MM.1S (cell line): ENCODE measurements around the gene KSR2.
A peak's percentile ranks its signal among the peaks of the same experiment; 100 is the strongest.
"Not testable (repeated sequence)": the region's sequence is repeated elsewhere in the genome, so short reads cannot be mapped to it uniquely, and the experiment has no call there.

Source experiments
- DNase-seq: peaks from one replicate; pipeline ENCODE4 v3.0.0-alpha.2; 2015
- H2AFZ ChIP-seq: fragments of 300-600 bp; sonication (generic); 2 replicates; pipeline ENCODE4 v1.6.0; 2016; ENCODE audit warnings: antibody characterized with exemption, low read length
- H3F3A ChIP-seq: fragments of 300-600 bp; sonication (generic); 2 replicates; pipeline ENCODE4 v1.6.1; 2016; ENCODE audit warnings: mild to moderate bottlenecking, antibody characterized with exemption, low read length, moderate library complexity, mixed read lengths; ENCODE audit not compliant: insufficient read depth
- H3K27ac ChIP-seq: fragments of 300-600 bp; sonication (generic); 2 replicates; pipeline ENCODE4 v1.5.1; 2016; ENCODE audit warnings: mild to moderate bottlenecking, low read length
- H3K27me3 ChIP-seq: fragments of 300-600 bp; sonication (generic); replicated peaks from 2 replicates; pipeline ENCODE4 v1.6.0; 2016; ENCODE audit warnings: low read length; ENCODE audit not compliant: insufficient read depth
- H3K36me3 ChIP-seq: fragments of 300-600 bp; sonication (generic); replicated peaks from 2 replicates; pipeline ENCODE4 v1.6.1; 2016; ENCODE audit warnings: mild to moderate bottlenecking, low read length, mixed read lengths; ENCODE audit not compliant: insufficient read depth
- H3K4me1 ChIP-seq: fragments of 300-600 bp; sonication (generic); 2 replicates; pipeline ENCODE4 v1.6.1; 2016; ENCODE audit warnings: low read length, mixed read lengths
- H3K4me2 ChIP-seq: fragments of 300-600 bp; sonication (generic); 2 replicates; pipeline ENCODE4 v1.6.0; 2016; ENCODE audit warnings: low read depth, low read length
- H3K4me3 ChIP-seq: fragments of 300-600 bp; sonication (generic); 2 replicates; pipeline ENCODE4 v1.5.1; 2016; ENCODE audit warnings: low read length, mixed read lengths
- H3K79me2 ChIP-seq: fragments of 300-600 bp; sonication (generic); 2 replicates; pipeline ENCODE4 v1.6.1; 2016; ENCODE audit warnings: mixed run types, low read length, mixed read lengths
- H3K9ac ChIP-seq: fragments of 300-600 bp; sonication (generic); 2 replicates; pipeline ENCODE4 v1.6.1; 2016; ENCODE audit warnings: low read length, mixed read lengths
- H3K9me2 ChIP-seq: fragments of 300-600 bp; sonication (generic); replicated peaks from 2 replicates; pipeline ENCODE4 v1.6.1; 2016; ENCODE audit warnings: mild to moderate bottlenecking, low read length, mixed read lengths; ENCODE audit not compliant: insufficient read depth
- H3K9me3 ChIP-seq: fragments of 300-600 bp; sonication (generic); replicated peaks from 2 replicates; pipeline ENCODE4 v1.6.1; 2016; ENCODE audit warnings: mild to moderate bottlenecking, low read length, mixed read lengths; ENCODE audit not compliant: insufficient read depth
- H4K20me1 ChIP-seq: fragments of 300-600 bp; sonication (generic); 2 replicates; pipeline ENCODE4 v1.6.1; 2016; ENCODE audit warnings: mild to moderate bottlenecking, low read length, moderate library complexity, mixed read lengths; ENCODE audit not compliant: insufficient read depth
- EZH2 ChIP-seq: fragments of 300-600 bp; sonication (generic); optimal IDR thresholded peaks from 2 replicates; pipeline ENCODE3; 2017; ENCODE audit warnings: low read depth, mild to moderate bottlenecking, antibody characterized with exemption, low read length, mixed read lengths
- EZH2phosphoT487 ChIP-seq: fragments of 300-600 bp; sonication (generic); IDR thresholded peaks from 2 replicates; pipeline ENCODE4 v1.6.1; 2018; ENCODE audit warnings: antibody characterized with exemption, low read length
- TF ChIP-seq, protein P1 (sequence below): fragments of 300-600 bp; sonication (generic); IDR thresholded peaks from 2 replicates; pipeline ENCODE4 v1.5.1; 2016; ENCODE audit warnings: antibody characterized with exemption, low read length, mixed read lengths

The KSR2 gene

DNA sequence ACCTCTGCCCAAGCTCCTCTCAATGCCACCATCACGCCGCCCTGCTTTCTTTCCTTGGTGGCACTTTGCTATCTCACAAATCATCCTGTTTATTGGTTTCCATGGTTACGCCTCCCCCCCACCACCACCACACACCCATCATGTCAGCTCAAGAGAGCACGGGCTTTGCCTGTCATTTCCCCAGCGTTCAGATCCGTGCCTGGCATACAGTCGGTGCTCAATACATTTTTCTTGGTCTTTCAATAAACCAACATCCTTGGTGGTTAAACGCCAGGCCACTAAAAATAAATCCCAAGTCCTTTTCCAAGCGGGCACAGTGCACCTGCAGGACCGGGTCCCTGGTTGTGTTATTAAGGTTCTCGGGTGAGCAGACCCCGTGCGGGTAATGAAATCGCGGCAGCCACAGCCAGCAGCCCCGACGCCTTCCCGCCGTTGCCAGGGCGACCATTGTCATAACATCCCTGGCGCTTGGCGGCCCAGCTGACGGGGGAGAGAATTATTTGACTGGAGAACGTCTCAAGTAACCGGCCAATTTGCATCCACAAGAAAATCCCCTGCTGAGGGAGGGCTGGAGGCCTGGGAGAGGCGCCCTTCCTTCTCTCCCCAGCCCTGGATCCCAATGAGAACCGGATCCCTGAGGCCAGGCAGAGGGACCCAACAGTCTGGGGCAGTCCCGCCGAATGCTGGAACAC, 92.9 kb downstream of the KSR2 start:
- Histone ChIP-seq H3K9ac (no peak overlapping the region), H3K27me3 (no peaks in the 10 kb centered on the region), H2AFZ (no peak overlapping the region), H3F3A (no peaks in the 10 kb centered on the region), H3K36me3 (no peaks in the 10 kb centered on the region), H3K27ac (no peak overlapping the region), H3K9me3 (no peaks in the 10 kb centered on the region), H3K4me1 (no peaks in the 10 kb centered on the region), H3K79me2 (no peaks in the 10 kb centered on the region), H4K20me1 (no peaks in the 10 kb centered on the region), H3K4me2 (no peak overlapping the region), H3K9me2 (no peaks in the 10 kb centered on the region), H3K4me3 (no peak overlapping the region)
- TF ChIP-seq, protein P1, sequence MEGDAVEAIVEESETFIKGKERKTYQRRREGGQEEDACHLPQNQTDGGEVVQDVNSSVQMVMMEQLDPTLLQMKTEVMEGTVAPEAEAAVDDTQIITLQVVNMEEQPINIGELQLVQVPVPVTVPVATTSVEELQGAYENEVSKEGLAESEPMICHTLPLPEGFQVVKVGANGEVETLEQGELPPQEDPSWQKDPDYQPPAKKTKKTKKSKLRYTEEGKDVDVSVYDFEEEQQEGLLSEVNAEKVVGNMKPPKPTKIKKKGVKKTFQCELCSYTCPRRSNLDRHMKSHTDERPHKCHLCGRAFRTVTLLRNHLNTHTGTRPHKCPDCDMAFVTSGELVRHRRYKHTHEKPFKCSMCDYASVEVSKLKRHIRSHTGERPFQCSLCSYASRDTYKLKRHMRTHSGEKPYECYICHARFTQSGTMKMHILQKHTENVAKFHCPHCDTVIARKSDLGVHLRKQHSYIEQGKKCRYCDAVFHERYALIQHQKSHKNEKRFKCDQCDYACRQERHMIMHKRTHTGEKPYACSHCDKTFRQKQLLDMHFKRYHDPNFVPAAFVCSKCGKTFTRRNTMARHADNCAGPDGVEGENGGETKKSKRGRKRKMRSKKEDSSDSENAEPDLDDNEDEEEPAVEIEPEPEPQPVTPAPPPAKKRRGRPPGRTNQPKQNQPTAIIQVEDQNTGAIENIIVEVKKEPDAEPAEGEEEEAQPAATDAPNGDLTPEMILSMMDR = no peak
- no peak for TF ChIP-seq EZH2phosphoT487
- TF ChIP-seq EZH2 = no peak
- no peak for DNase-seq

DNA sequence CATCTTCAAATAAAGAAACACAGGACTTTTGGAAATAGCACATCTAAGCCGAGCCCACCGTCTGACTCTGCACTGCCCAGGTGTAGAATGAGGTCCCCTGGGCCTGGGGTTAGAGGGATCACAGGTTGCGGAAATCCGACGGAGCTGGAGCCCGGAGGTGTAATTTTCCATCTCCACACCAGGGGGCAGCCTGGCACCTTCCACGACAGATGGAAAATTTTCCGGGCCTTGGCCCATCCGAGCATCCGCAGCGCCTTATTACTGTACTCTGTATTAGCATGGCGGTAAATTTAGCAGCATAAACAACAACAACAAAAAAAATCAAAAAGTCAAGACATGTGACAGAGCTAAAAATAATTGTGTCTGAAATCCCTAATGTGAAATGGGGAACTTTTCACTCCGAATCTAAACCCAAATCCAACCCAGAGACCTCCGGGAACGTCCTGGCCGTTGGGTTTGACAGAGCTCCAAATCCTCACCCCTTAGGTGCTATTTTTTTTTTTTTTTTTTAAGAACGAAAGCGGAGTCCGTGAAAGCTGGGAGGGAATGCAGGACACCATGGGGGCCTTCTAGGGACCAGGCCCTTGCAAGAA, 93.9 kb downstream of the KSR2 start:
- Histone ChIP-seq H3K27ac (no peak overlapping the region), H3K36me3 (no peaks in the 10 kb centered on the region), H3K9me2 (no peaks in the 10 kb centered on the region), H3K4me1 (no peaks in the 10 kb centered on the region), H4K20me1 (no peaks in the 10 kb centered on the region), H3K9ac (no peak overlapping the region), H3K4me2 (no peak overlapping the region), H3K4me3 (no peak overlapping the region), H3K79me2 (no peaks in the 10 kb centered on the region), H3F3A (no peaks in the 10 kb centered on the region), H3K9me3 (no peaks in the 10 kb centered on the region), H2AFZ (no peak overlapping the region), H3K27me3 (no peaks in the 10 kb centered on the region)
- peak; percentile 31 for DNase-seq
- TF ChIP-seq, protein P1 = peak; percentile 58
- TF ChIP-seq EZH2 = no peak

DNA sequence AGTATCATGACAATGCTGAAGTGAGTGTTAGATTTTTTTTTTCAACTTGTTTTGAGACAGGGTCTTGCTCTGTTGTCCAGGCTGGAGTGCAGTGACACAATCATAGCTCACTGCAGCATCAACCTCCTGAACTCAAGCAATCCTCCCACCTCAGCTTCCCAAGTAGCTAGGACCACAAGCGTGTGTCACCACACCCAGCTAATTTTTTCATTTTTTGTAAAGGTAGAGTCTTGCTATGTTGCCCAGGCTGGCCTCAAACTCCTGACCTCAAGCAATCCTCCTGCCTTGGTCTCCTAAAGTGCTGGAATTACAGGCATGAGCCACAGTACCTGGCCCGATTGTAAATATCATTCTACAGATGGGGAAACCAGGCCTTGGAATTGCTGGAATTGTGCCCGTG, 94.6 kb downstream of the KSR2 start:
- H3K36me3 ChIP-seq, H3K9me2 ChIP-seq, H2AFZ ChIP-seq, H3K4me3 ChIP-seq, H4K20me1 ChIP-seq, H3K79me2 ChIP-seq, H3K4me2 ChIP-seq, H3K9ac ChIP-seq, H3K27ac ChIP-seq, DNase-seq, H3F3A ChIP-seq, H3K9me3 ChIP-seq, H3K27me3 ChIP-seq, H3K4me1 ChIP-seq: not testable (repeated sequence)

DNA sequence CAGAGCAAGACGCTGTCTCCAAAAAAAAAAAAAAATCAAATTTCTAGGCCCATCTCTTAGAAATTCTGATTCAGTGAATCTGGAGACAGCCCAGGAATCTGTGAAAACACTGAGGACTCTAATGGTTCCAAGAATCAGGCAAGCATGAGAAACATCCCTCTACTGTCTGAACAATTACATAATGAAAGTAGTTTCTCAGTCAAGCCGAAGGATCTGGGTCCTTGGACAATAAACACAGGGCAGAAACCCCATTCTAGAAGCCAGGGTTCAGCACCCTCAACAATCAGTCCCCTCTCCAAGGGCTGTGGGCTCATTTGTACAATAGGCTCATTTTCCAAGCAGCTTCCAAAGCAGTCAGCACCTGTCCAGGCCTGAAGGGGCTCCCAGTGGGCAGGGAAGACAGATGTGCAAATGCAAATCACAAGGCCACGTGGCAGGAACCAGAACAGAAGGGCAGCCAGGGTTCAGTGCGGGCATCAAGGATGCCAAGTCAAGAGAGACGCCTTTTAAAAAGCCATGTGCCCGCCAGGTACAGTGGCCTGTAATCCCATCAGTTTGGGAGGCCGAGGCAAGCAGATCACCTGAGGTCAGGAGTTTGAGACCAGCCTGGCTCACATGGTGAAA, 96.1 kb downstream of the KSR2 start:
- no peaks in the 10 kb centered on the region for H3K27me3 ChIP-seq
- H3K4me1 ChIP-seq = no peaks in the 10 kb centered on the region
- no peak overlapping the region for H3K4me2 ChIP-seq
- no peaks in the 10 kb centered on the region for H4K20me1 ChIP-seq
- no peaks in the 10 kb centered on the region for H3F3A ChIP-seq
- no peak overlapping the region for H3K9ac ChIP-seq
- no peaks in the 10 kb centered on the region for H3K9me3 ChIP-seq
- no peaks in the 10 kb centered on the region for H3K79me2 ChIP-seq
- no peak overlapping the region for H2AFZ ChIP-seq
- H3K36me3 ChIP-seq = no peaks in the 10 kb centered on the region
- no peak overlapping the region for H3K4me3 ChIP-seq
- no peaks in the 10 kb centered on the region for H3K9me2 ChIP-seq
- no peak for DNase-seq
- TF ChIP-seq, protein P1 = no peak
- no peak for TF ChIP-seq EZH2phosphoT487
- H3K27ac ChIP-seq = no peak overlapping the region
